ENCODE measurements around the gene GREB1.

Gene GREB1

GRCh38 chr2:11680901-11681721 lies 147.3 kb downstream of the GREB1 start:
- no peak for TF ChIP-seq CTCF (IDR thresholded peaks at IDR 0.05; ENCODE audit: low read depth, low read length, missing control alignments)

GRCh38 chr2:11681722-11682589 lies 148.1 kb downstream of the GREB1 start:
- TF ChIP-seq CTCF (IDR thresholded peaks at IDR 0.05; ENCODE audit: low read depth, low read length, missing control alignments) = peak; percentile 92
- no peak for DNase-seq (ENCODE audit: low read depth)
- H3K4me3 ChIP-seq (ENCODE audit: low read depth, low read length) = no peak overlapping the region

More at GRCh38 chr2:11680901-11681721, 147.3 kb downstream of the GREB1 start:
- no peak for DNase-seq (ENCODE audit: low read depth)
- no peak overlapping the region for H3K4me3 ChIP-seq (ENCODE audit: low read depth, low read length)

GRCh38 chr2:11682590-11682915 lies 148.7 kb downstream of the GREB1 start:
- DNase-seq (ENCODE audit: low read depth) = no peak
- no peak overlapping the region for H3K4me3 ChIP-seq (ENCODE audit: low read depth, low read length)
- no peak for TF ChIP-seq CTCF (IDR thresholded peaks at IDR 0.05; ENCODE audit: low read depth, low read length, missing control alignments)

- H3K4me3 ChIP-seq (ENCODE audit: low read depth, low read length) = no peak overlapping the region
- no peak for TF ChIP-seq CTCF (IDR thresholded peaks at IDR 0.05; ENCODE audit: low read depth, low read length, missing control alignments)
- no peak for DNase-seq (ENCODE audit: low read depth)
Measured at GRCh38 chr2:11683476-11683875, 149.6 kb downstream of the GREB1 start.

- DNase-seq (ENCODE audit: low read depth) = no peak
- no peak overlapping the region for H3K4me3 ChIP-seq (ENCODE audit: low read depth, low read length)
- no peak for TF ChIP-seq CTCF (IDR thresholded peaks at IDR 0.05; ENCODE audit: low read depth, low read length, missing control alignments)
Measured at GRCh38 chr2:11683966-11684365, 150.1 kb downstream of the GREB1 start.

- H3K4me3 ChIP-seq (ENCODE audit: low read depth, low read length) = no peak overlapping the region
- DNase-seq (ENCODE audit: low read depth) = no peak
- TF ChIP-seq CTCF (IDR thresholded peaks at IDR 0.05; ENCODE audit: low read depth, low read length, missing control alignments) = no peak
Measured at GRCh38 chr2:11684894-11685460, 151.1 kb downstream of the GREB1 start.
